B cell (primary cell): ENCODE data around the gene KEAP1.

ENCODE experiments used
- CTCF ChIP-seq: fragments of 200-600 bp; IDR thresholded peaks from one replicate; pipeline ENCODE4 v1.8.0; 2022; ENCODE audit warnings: antibody characterized with exemption, mild to moderate bottlenecking
- EZH2 ChIP-seq: IDR thresholded peaks from 2 replicates; pipeline ENCODE4 v1.6.1; 2012; ENCODE audit warnings: borderline replicate concordance, low read depth, mild to moderate bottlenecking, moderate library complexity, low read length; ENCODE audit not compliant: insufficient read depth, poor library complexity, severe bottlenecking

- TF ChIP-seq CTCF, result no peak
- no peak for TF ChIP-seq EZH2
Measured at GRCh38 chr19:10516064-10516385, 12.9 kb upstream of the KEAP1 start.
